DND-41 (cell line): ENCODE results near the gene WFS1.

Experiments
- ATAC-seq: fragments of 200-7000 bp; cut with Tn5 transposase; 3 replicates; pipeline ENCODE4 v1.9.1; 2021; ENCODE audit warnings: low read depth; ENCODE audit not compliant: insufficient read depth
- DNase-seq: peaks from one replicate; pipeline ENCODE4 v3.0.0-alpha.2; 2020
- H2AFZ ChIP-seq: 2 replicates; pipeline ENCODE4 v1.6.0; 2012; ENCODE audit warnings: low read depth, low read length
- H3K27ac ChIP-seq: 2 replicates; pipeline ENCODE4 v1.5.1; 2012; ENCODE audit warnings: low read length, inconsistent platforms
- H3K27me3 ChIP-seq: fragments of 200-600 bp; sonication (generic); 2 replicates; pipeline ENCODE4 v1.6.0; 2012; ENCODE audit warnings: low read length, mild to moderate bottlenecking, inconsistent platforms; ENCODE audit not compliant: insufficient read depth, poor library complexity
- H3K36me3 ChIP-seq: 2 replicates; pipeline ENCODE4 v1.5.1; 2012; ENCODE audit warnings: low read length, inconsistent platforms; ENCODE audit not compliant: insufficient read depth
- H3K4me1 ChIP-seq: 2 replicates; pipeline ENCODE4 v1.5.1; 2012; ENCODE audit warnings: mild to moderate bottlenecking, low read length; ENCODE audit not compliant: insufficient read depth
- H3K4me2 ChIP-seq: 2 replicates; pipeline ENCODE4 v1.6.0; 2012; ENCODE audit warnings: mild to moderate bottlenecking, moderate library complexity, low read length, inconsistent platforms; ENCODE audit not compliant: insufficient read depth
- H3K4me3 ChIP-seq, 2 experiments: fragments of 200-600 bp in 1 of 2; shearing (Covaris generic) in 1 of 2; 2 replicates each; pipeline ENCODE4 v1.5.1; 2012 to 2016; ENCODE audit warnings: inconsistent platforms in 2 of 2, low read length in 2 of 2, mild to moderate bottlenecking in 2 of 2, low read depth in 1 of 2, moderate library complexity in 1 of 2
- H3K79me2 ChIP-seq: 2 replicates; pipeline ENCODE4 v1.6.0; 2012; ENCODE audit warnings: low read length, inconsistent platforms; ENCODE audit not compliant: insufficient read depth
- H3K9ac ChIP-seq: 2 replicates; pipeline ENCODE4 v1.6.0; 2012; ENCODE audit warnings: low read depth, mild to moderate bottlenecking, inconsistent platforms, low read length, moderate library complexity
- H3K9me3 ChIP-seq: 2 replicates; pipeline ENCODE4 v1.5.1; 2012; ENCODE audit warnings: low read length, moderate library complexity, mild to moderate bottlenecking, inconsistent platforms; ENCODE audit not compliant: insufficient read depth, severe bottlenecking
- H4K20me1 ChIP-seq: 2 replicates; pipeline ENCODE4 v1.6.0; 2012; ENCODE audit warnings: low read length; ENCODE audit not compliant: insufficient read depth
- EZH2 ChIP-seq: IDR thresholded peaks from 3 replicates; pipeline ENCODE4 v1.6.1; 2012; ENCODE audit warnings: borderline replicate concordance, low read depth, mild to moderate bottlenecking, moderate library complexity, low read length, inconsistent platforms; ENCODE audit not compliant: severe bottlenecking
- TF ChIP-seq, protein P1 (sequence below): IDR thresholded peaks from 2 replicates; pipeline ENCODE4 v1.5.1; 2012; ENCODE audit warnings: borderline replicate concordance, low read length, moderate library complexity, mild to moderate bottlenecking; ENCODE audit not compliant: poor library complexity, severe bottlenecking; ENCODE audit errors: extremely low read depth

WFS1 gene

DNA sequence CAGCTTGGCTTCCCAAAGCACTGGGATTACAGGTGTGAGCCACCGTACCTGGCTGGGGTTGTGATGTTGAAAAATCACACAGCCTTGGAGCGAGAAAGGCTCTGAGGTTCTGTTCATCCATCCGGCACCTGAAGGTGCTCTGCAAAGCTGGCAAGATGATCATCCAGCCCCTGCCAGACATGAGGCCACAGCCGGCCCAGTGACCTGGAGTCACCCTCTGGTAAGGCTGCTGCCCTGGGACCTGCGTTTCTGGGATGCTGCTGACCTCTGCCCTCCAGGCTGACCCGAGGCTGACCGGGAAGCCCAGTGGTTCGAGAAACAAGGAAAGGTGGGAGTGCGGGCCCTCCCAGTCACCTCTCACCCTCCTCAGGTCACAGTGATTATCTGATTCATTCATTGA is 13.5 kb upstream of the WFS1 start:
- Histone ChIP-seq H3K27me3 (no peaks in the 10 kb centered on the region), H3K9ac (no peak overlapping the region), H3K36me3 (no peaks in the 10 kb centered on the region), H3K79me2 (no peaks in the 10 kb centered on the region), H2AFZ (no peak overlapping the region), H3K4me3 (no peak overlapping the region), H3K4me1 (no peaks in the 10 kb centered on the region), H3K9me3 (no peaks in the 10 kb centered on the region), H4K20me1 (no peaks in the 10 kb centered on the region), H3K4me2 (no peak overlapping the region), H3K27ac (no peak overlapping the region)
- TF ChIP-seq, protein P1, sequence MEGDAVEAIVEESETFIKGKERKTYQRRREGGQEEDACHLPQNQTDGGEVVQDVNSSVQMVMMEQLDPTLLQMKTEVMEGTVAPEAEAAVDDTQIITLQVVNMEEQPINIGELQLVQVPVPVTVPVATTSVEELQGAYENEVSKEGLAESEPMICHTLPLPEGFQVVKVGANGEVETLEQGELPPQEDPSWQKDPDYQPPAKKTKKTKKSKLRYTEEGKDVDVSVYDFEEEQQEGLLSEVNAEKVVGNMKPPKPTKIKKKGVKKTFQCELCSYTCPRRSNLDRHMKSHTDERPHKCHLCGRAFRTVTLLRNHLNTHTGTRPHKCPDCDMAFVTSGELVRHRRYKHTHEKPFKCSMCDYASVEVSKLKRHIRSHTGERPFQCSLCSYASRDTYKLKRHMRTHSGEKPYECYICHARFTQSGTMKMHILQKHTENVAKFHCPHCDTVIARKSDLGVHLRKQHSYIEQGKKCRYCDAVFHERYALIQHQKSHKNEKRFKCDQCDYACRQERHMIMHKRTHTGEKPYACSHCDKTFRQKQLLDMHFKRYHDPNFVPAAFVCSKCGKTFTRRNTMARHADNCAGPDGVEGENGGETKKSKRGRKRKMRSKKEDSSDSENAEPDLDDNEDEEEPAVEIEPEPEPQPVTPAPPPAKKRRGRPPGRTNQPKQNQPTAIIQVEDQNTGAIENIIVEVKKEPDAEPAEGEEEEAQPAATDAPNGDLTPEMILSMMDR: no peak
- no peak for TF ChIP-seq EZH2
- ATAC-seq (no peak), DNase-seq (no peak)

DNA sequence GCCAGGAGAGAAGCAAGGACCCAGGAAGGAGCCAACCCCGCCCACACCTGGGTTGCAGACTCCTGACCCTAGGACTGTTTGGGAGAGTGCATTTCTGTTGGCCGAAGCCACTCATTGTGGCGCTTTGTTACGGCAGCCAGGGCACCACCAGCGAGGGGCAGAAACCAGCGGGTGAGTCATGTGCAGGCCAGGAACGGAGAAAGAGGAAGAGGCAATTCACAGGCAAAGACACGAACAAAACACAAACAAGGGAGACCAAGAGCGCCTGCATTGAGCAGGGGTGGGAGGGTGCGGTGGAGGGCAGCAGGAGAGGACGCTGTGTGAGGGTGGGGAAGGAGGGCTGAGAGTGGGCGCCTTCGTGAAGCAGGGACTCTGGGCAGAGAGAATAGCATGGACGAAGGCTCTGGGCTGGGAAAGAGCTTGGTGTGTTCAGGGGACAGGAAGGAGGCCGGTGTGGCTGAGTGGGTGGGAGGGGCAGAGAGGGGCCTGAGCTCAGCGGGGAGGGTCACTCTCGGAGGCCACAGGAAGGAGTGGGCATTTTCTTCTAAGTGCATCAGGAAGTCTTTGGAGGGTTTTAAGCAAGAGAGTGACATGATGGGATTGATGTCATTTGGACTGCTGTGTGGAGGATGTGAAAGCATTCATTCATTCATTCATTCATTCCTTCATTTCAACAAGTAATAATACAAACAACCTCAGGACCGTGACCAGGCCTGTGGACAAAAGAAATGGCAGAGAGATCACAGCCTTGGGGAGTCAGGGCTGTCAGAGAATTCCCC is 12.2 kb upstream of the WFS1 start:
- H3K4me2 ChIP-seq: no peak overlapping the region
- ATAC-seq: no peak
- H3K27ac ChIP-seq: no peak overlapping the region
- H3K27me3 ChIP-seq: no peaks in the 10 kb centered on the region
- H3K4me3 ChIP-seq: no peak overlapping the region
- H4K20me1 ChIP-seq: no peaks in the 10 kb centered on the region
- no peaks in the 10 kb centered on the region for H3K36me3 ChIP-seq
- no peak overlapping the region for H3K9ac ChIP-seq
- no peak for DNase-seq
- no peak overlapping the region for H2AFZ ChIP-seq
- no peaks in the 10 kb centered on the region for H3K9me3 ChIP-seq
- no peaks in the 10 kb centered on the region for H3K79me2 ChIP-seq
- no peaks in the 10 kb centered on the region for H3K4me1 ChIP-seq
- no peak for TF ChIP-seq EZH2
- TF ChIP-seq, protein P1: no peak

DNA sequence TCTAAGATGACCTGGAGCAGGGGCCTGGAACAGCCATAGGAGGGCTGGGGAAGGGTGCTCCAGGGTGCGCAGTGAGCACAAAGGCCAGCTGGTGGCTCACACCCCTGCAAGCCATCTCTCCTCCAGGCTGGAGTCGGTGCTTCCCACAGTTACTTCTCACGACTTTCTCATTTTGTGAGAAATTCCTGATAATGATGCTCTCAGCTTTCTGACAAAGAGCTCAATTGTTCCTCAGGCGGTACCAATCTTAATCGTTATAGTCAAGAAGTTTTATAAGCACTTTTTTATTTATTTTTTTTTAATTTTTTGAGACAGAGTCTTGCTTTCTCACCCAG is 11.7 kb upstream of the WFS1 start:
- DNase-seq (no peak), ATAC-seq (no peak)
- Histone ChIP-seq H3K4me2 (no peak overlapping the region), H3K27ac (no peak overlapping the region), H3K79me2 (no peaks in the 10 kb centered on the region), H3K36me3 (no peaks in the 10 kb centered on the region), H2AFZ (no peak overlapping the region), H4K20me1 (no peaks in the 10 kb centered on the region), H3K9me3 (no peaks in the 10 kb centered on the region), H3K4me3 (no peak overlapping the region), H3K27me3 (no peaks in the 10 kb centered on the region), H3K9ac (no peak overlapping the region), H3K4me1 (no peaks in the 10 kb centered on the region)
- TF ChIP-seq, protein P1: no peak
- no peak for TF ChIP-seq EZH2

DNA sequence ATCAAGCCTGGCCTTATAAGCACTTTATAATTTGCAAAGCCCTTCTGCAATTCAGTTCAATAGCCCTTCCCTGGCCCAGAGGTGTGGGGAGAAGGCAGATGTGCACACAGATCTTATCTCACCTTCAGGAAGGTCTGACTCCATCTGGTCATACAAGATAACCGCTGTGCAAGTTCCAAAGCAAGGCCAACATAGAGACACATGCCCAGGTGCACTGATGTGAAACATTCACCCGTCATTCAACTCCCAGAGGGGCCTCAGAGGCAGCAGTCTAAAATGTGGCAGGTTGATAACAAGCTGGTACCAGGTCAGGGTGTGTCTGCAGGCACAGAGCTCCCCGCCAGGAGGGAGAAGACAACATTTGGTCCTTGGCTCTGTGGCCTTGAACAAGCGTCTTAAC is 10.9 kb upstream of the WFS1 start:
- Histone ChIP-seq H2AFZ (no peak overlapping the region), H3K4me3 (no peak overlapping the region), H3K9me3 (no peaks in the 10 kb centered on the region), H4K20me1 (no peaks in the 10 kb centered on the region), H3K27me3 (no peaks in the 10 kb centered on the region), H3K4me2 (no peak overlapping the region), H3K79me2 (no peaks in the 10 kb centered on the region), H3K4me1 (no peaks in the 10 kb centered on the region), H3K36me3 (no peaks in the 10 kb centered on the region), H3K27ac (no peak overlapping the region), H3K9ac (no peak overlapping the region)
- TF ChIP-seq, protein P1: no peak
- no peak for TF ChIP-seq EZH2
- ATAC-seq (no peak), DNase-seq (no peak)
